ENCODE data around the gene SKAP2. TPM values are rescaled to one million over a fixed set of nuclear protein-coding genes. Genes with fewer than 3 reads are reported as not detected.

Gene SKAP2
- total RNA-seq, 1 experiment from 2014 or later = 0.56 TPM

DNA sequence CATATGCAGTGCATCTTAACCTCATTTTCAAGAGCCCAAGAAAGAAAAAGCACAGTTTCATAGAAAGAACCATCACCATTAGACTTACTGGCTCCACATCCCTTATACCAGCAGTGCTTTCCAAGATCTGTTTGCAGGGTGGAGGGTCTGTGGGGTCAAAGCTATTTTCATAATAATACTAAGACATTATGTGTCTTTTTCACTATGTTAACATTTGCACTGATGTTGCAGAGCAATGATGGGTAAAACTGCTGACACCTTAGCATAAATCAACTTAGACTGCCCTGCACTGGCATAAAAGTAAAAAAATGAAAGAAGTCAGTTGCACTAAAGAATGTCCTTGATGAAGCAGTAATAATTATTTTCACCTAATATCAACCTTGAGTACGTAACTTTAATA, 166.2 kb downstream of the SKAP2 start:
- no peak for DNase-seq (ENCODE audit: low spot score)
- no peaks in the 10 kb centered on the region for H3K9me3 ChIP-seq (ENCODE audit: low read depth, low read length, poor library complexity, severe bottlenecking)
- no peaks in the 10 kb centered on the region for H3K4me1 ChIP-seq (ENCODE audit: insufficient read depth, low read length, poor library complexity, severe bottlenecking)
- ChIA-PET POLR2A (ENCODE audit: low non-redundant PET) (no interaction called here), CTCF (no interaction called here)
- H3K36me3 ChIP-seq (ENCODE audit: insufficient read depth, low read length, poor library complexity, severe bottlenecking) = no peaks in the 10 kb centered on the region
- intact Hi-C loops (cut with micrococcal nuclease; ENCODE audit: unreplicated experiment) = no loop called here
- BruUV-seq (replicated peaks) = no TSS peak
- H3K27ac ChIP-seq (ENCODE audit: low read depth, low read length, poor library complexity, severe bottlenecking) = no peak overlapping the region
- no peak for TF ChIP-seq EZH2 (IDR thresholded peaks at IDR 0.05; ENCODE audit: borderline replicate concordance, low read depth, low read length, poor library complexity, severe bottlenecking)
- TF ChIP-seq, protein P1, sequence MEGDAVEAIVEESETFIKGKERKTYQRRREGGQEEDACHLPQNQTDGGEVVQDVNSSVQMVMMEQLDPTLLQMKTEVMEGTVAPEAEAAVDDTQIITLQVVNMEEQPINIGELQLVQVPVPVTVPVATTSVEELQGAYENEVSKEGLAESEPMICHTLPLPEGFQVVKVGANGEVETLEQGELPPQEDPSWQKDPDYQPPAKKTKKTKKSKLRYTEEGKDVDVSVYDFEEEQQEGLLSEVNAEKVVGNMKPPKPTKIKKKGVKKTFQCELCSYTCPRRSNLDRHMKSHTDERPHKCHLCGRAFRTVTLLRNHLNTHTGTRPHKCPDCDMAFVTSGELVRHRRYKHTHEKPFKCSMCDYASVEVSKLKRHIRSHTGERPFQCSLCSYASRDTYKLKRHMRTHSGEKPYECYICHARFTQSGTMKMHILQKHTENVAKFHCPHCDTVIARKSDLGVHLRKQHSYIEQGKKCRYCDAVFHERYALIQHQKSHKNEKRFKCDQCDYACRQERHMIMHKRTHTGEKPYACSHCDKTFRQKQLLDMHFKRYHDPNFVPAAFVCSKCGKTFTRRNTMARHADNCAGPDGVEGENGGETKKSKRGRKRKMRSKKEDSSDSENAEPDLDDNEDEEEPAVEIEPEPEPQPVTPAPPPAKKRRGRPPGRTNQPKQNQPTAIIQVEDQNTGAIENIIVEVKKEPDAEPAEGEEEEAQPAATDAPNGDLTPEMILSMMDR (conservative IDR thresholded peaks at IDR 0.05; ENCODE audit: low read depth, low read length) = no peak
- no peak overlapping the region for H3K4me3 ChIP-seq (ENCODE audit: low read depth, low read length, poor library complexity, severe bottlenecking)
- H3K27me3 ChIP-seq (replicated peaks; ENCODE audit: insufficient read depth, low read depth, low read length, poor library complexity) = peaks cover 68% of the 10 kb centered on the region

GRCh38 chr7:26696978-26697377, 167.4 kb downstream of the SKAP2 start:
- intact Hi-C loops (cut with micrococcal nuclease; ENCODE audit: unreplicated experiment) = no loop called here
- no peak for TF ChIP-seq EZH2 (IDR thresholded peaks at IDR 0.05; ENCODE audit: borderline replicate concordance, low read depth, low read length, poor library complexity, severe bottlenecking)
- TF ChIP-seq, protein P1 (conservative IDR thresholded peaks at IDR 0.05; ENCODE audit: low read depth, low read length) = no peak
- no peak for DNase-seq (ENCODE audit: low spot score)
- CTCF ChIA-PET = no interaction called here
- H3K9me3 ChIP-seq (ENCODE audit: low read depth, low read length, poor library complexity, severe bottlenecking) = no peaks in the 10 kb centered on the region
- no peak overlapping the region for H3K27ac ChIP-seq (ENCODE audit: low read depth, low read length, poor library complexity, severe bottlenecking)
- H3K4me1 ChIP-seq (ENCODE audit: insufficient read depth, low read length, poor library complexity, severe bottlenecking) = no peaks in the 10 kb centered on the region
- no peaks in the 10 kb centered on the region for H3K36me3 ChIP-seq (ENCODE audit: insufficient read depth, low read length, poor library complexity, severe bottlenecking)
- peaks cover 73% of the 10 kb centered on the region for H3K27me3 ChIP-seq (replicated peaks; ENCODE audit: insufficient read depth, low read depth, low read length, poor library complexity)
- BruUV-seq (replicated peaks) = no TSS peak
- POLR2A ChIA-PET (ENCODE audit: low non-redundant PET) = no interaction called here
- H3K4me3 ChIP-seq (ENCODE audit: low read depth, low read length, poor library complexity, severe bottlenecking) = no peak overlapping the region

DNA sequence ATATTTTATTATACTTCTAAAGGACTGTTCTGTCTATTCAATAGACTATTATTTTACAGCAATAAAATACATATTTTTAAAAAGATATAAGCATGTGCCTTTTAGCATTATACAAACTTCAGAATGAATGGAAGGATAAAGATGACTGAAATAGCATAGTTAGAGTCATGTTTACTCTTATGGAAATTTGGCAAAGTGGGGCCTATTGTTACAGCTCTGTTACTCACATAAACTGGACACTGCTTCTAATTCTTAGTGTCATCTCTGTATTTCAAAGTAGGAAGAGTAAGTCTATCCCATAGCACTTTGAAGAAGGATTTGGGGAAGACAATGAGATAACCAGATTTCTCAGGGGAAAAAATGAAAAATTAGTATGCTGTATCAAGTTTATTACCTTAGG, 168.2 kb downstream of the SKAP2 start:
- BruUV-seq (replicated peaks) = no TSS peak

More for the DNA sequence above, 168.2 kb downstream of the SKAP2 start:
- ChIA-PET CTCF (no interaction called here), POLR2A (ENCODE audit: low non-redundant PET) (no interaction called here)
- Histone ChIP-seq H3K27ac (ENCODE audit: low read depth, low read length, poor library complexity, severe bottlenecking) (no peak overlapping the region), H3K4me3 (ENCODE audit: low read depth, low read length, poor library complexity, severe bottlenecking) (no peak overlapping the region), H3K36me3 (ENCODE audit: insufficient read depth, low read length, poor library complexity, severe bottlenecking) (no peaks in the 10 kb centered on the region), H3K27me3 (replicated peaks; ENCODE audit: insufficient read depth, low read depth, low read length, poor library complexity) (peaks cover 81% of the 10 kb centered on the region), H3K4me1 (ENCODE audit: insufficient read depth, low read length, poor library complexity, severe bottlenecking) (no peaks in the 10 kb centered on the region), H3K9me3 (ENCODE audit: low read depth, low read length, poor library complexity, severe bottlenecking) (no peaks in the 10 kb centered on the region)
- no peak for DNase-seq (ENCODE audit: low spot score)
- intact Hi-C loops (cut with micrococcal nuclease; ENCODE audit: unreplicated experiment) = no loop called here
- TF ChIP-seq, protein P1 (conservative IDR thresholded peaks at IDR 0.05; ENCODE audit: low read depth, low read length) = no peak
- no peak for TF ChIP-seq EZH2 (IDR thresholded peaks at IDR 0.05; ENCODE audit: borderline replicate concordance, low read depth, low read length, poor library complexity, severe bottlenecking)
